Hematopoietic multipotent progenitor cell treated with erythropoietin and hydrocortisone succinate and interleukin-3 and kit ligand, for 17 days (in vitro differentiated cells): ENCODE measurements around the gene ENKD1.
A peak's percentile ranks its signal among the peaks of the same experiment; 100 is the strongest.

ENCODE experiments used
- DNase-seq: peaks from one replicate; pipeline ENCODE4 v3.0.0-alpha.2; 2015; ENCODE audit warnings: low spot score

ENKD1 gene

GRCh38 chr16:67679935-67680897, 13.7 kb upstream of the ENKD1 start:
- no peak for DNase-seq

GRCh38 chr16:67678354-67679023, 11.9 kb upstream of the ENKD1 start:
- DNase-seq = no peak

GRCh38 chr16:67677712-67678111, 11.2 kb upstream of the ENKD1 start:
- DNase-seq = no peak

GRCh38 chr16:67676939-67677338, 10.4 kb upstream of the ENKD1 start:
- no peak for DNase-seq

GRCh38 chr16:67676516-67676915, 10.0 kb upstream of the ENKD1 start:
- DNase-seq = no peak

GRCh38 chr16:67675999-67676398, 9.4 kb upstream of the ENKD1 start:
- DNase-seq = no peak

- DNase-seq = no peak
Measured at GRCh38 chr16:67675579-67675935, 9.0 kb upstream of the ENKD1 start.

- DNase-seq = no peak
Measured at GRCh38 chr16:67674851-67675578, 8.5 kb upstream of the ENKD1 start.

GRCh38 chr16:67673712-67674580, 7.4 kb upstream of the ENKD1 start:
- DNase-seq = peak; percentile 68

GRCh38 chr16:67672739-67673662, 6.5 kb upstream of the ENKD1 start:
- peak; percentile 84 for DNase-seq

- DNase-seq = no peak
Measured at GRCh38 chr16:67672306-67672705, 5.8 kb upstream of the ENKD1 start.

- DNase-seq = no peak
Measured at GRCh38 chr16:67669499-67670101, 3.0 kb upstream of the ENKD1 start.

- no peak for DNase-seq
Measured at GRCh38 chr16:67668495-67669157, 2.1 kb upstream of the ENKD1 start.

GRCh38 chr16:67667817-67668494, 1.4 kb upstream of the ENKD1 start:
- peak; percentile 88 for DNase-seq

GRCh38 chr16:67667453-67667816, 885 bp upstream of the ENKD1 start:
- no peak for DNase-seq

GRCh38 chr16:67666032-67666551, 458 bp downstream of the ENKD1 start:
- DNase-seq = peak; percentile 31

- DNase-seq = no peak
Measured at GRCh38 chr16:67665598-67665997, 952 bp downstream of the ENKD1 start.

- DNase-seq = no peak
Measured at GRCh38 chr16:67664871-67665270, 1.7 kb downstream of the ENKD1 start.

GRCh38 chr16:67664258-67664657, 2.3 kb downstream of the ENKD1 start:
- DNase-seq = no peak
